ENCODE measurements around the gene BCKDHB.

DNA sequence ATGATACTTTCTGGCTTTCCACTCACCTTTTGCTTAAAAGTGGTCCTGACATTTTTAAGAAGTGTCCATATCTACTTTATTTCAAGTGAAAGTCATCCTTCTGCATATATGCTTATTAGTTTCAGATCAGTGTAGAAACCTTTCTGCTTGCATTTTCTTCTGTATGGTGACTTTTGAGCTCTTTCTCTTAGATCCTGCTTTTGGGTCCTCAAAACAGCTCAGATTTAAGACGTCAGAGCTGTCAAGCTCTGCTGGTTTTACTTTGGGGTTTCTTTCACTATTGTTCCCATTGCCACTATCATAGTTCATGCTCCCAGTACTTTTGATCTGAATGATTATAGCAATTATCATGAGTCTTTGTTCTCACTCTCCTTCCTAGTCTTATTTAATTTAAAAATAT lies 41.7 kb downstream of the BCKDHB start:
- TF ChIP-seq CTCF (IDR thresholded peaks at IDR 0.05) (no peak), POLR2AphosphoS5 (IDR thresholded peaks at IDR 0.05) (no peak), POLR2A (IDR thresholded peaks at IDR 0.05) (no peak)
